Activated B cell treated with CpG ODN at 0.5 μM for 24 hours (primary cell): ENCODE measurements around the gene ARID3B. TPM values are rescaled to one million over a fixed set of nuclear protein-coding genes. Genes with fewer than 3 reads are reported as not detected.

Experiments used
- ATAC-seq: fragments of 200-7000 bp; cut with Tn5 transposase; one replicate; pipeline ENCODE4 v1.10.0; 2021; ENCODE audit warnings: low read depth, mild to moderate bottlenecking, moderate library complexity
- CTCF ChIA-PET: fragments of 350-600 bp; sonication (Branson Sonifier 250); formaldehyde crosslinking; loops from one replicate; lab custom pipeline; 2021; ENCODE audit warnings: antibody characterized with exemption; lab: Charles Lee
- POLR2A ChIA-PET: fragments of 350-600 bp; sonication (Branson Sonifier 250); formaldehyde crosslinking; loops from one replicate; lab custom pipeline; 2021; ENCODE audit warnings: antibody characterized with exemption; lab: Charles Lee
- DNase-seq: peaks from one replicate; pipeline ENCODE4 v3.0.0; 2022
- H3K27ac Mint-ChIP-seq: one replicate; pipeline ENCODE4 v1.8.0; 2020; ENCODE audit warnings: mixed read lengths
- H3K27me3 Mint-ChIP-seq: one replicate; pipeline ENCODE4 v1.8.0; 2021; ENCODE audit warnings: mixed read lengths
- H3K36me3 Mint-ChIP-seq: one replicate; pipeline ENCODE4 v1.8.0; 2021; ENCODE audit warnings: low read depth, mixed read lengths
- H3K4me1 Mint-ChIP-seq: one replicate; pipeline ENCODE4 v1.8.0; 2021; ENCODE audit warnings: mixed read lengths
- H3K4me3 Mint-ChIP-seq: one replicate; pipeline ENCODE4 v1.8.0; 2020; ENCODE audit warnings: mild to moderate bottlenecking, mixed read lengths
- H3K9me3 Mint-ChIP-seq: one replicate; pipeline ENCODE4 v1.8.0; 2020; ENCODE audit warnings: mixed read lengths
- CTCF ChIP-seq: fragments of 200-600 bp; IDR thresholded peaks from one replicate; pipeline ENCODE4 v1.8.0; 2022; ENCODE audit warnings: antibody characterized with exemption, mild to moderate bottlenecking
- intact Hi-C: fragments of 100-400 bp; cut with micrococcal nuclease; formaldehyde crosslinking; loops from one replicate; pipeline ENCODE4 v1.15.1; 2024
- total RNA-seq: library from RNA; stranded (reverse); gene quantifications from 2 replicates; pipeline ENCODE4 v1.2.3, GENCODE V29; 2022

ARID3B gene
- total RNA-seq, 1 donor from 2014 or later, result 26.9 TPM

- DNase-seq (peak; percentile 59), ATAC-seq (peak; percentile 33)
- Mint-ChIP-seq H3K4me3 (no peak overlapping the region), H3K36me3 (peaks cover 82% of the 10 kb centered on the region), H3K27ac (no peak overlapping the region), H3K27me3 (no peaks in the 10 kb centered on the region), H3K9me3 (no peaks in the 10 kb centered on the region), H3K4me1 (peaks cover 49% of the 10 kb centered on the region)
- intact Hi-C loops, result loop anchor here (1.0 to 5.0 kb wide), 5 partner anchors 11 to 570 kb away; partner anchors contain the start of genes C15orf39 and CLK3
- POLR2A ChIA-PET, result interaction anchor here (0.5 to 3.3 kb wide), 5 partner anchors 11 to 139 kb away, joined by 3 to 19 read pairs (median 6); partner anchors contain the start of gene CLK3
- TF ChIP-seq CTCF, result no peak
- CTCF ChIA-PET, result interaction anchor here (0.7 to 8.9 kb wide), 21 partner anchors 8 to 325 kb away, joined by 3 to 200 read pairs (median 5); partner anchors contain the start of genes CLK3, RPP25 and UBL7
Measured at GRCh38 chr15:74631935-74632560, 91.0 kb downstream of the ARID3B start.

GRCh38 chr15:74632601-74633000 lies 91.6 kb downstream of the ARID3B start:
- H3K36me3 Mint-ChIP-seq, result peaks cover 81% of the 10 kb centered on the region
- DNase-seq (no peak), ATAC-seq (no peak)
- H3K4me3 Mint-ChIP-seq, result no peak overlapping the region
- CTCF ChIA-PET, result interaction anchor here (0.7 to 8.9 kb wide), 19 partner anchors 8 to 324 kb away, joined by 3 to 200 read pairs (median 5); partner anchors contain the start of genes CLK3, RPP25 and UBL7
- peaks cover 43% of the 10 kb centered on the region for H3K4me1 Mint-ChIP-seq
- H3K27me3 Mint-ChIP-seq, result no peaks in the 10 kb centered on the region
- TF ChIP-seq CTCF, result no peak
- intact Hi-C loops, result loop anchor here (1.0 to 5.0 kb wide), 4 partner anchors 11 to 570 kb away; partner anchors contain the start of gene C15orf39
- POLR2A ChIA-PET, result interaction anchor here (0.9 to 3.3 kb wide), 3 partner anchors 11 to 138 kb away, joined by 3 to 17 read pairs (median 6); no protein-coding TSS in a partner anchor
- H3K27ac Mint-ChIP-seq, result no peak overlapping the region
- no peaks in the 10 kb centered on the region for H3K9me3 Mint-ChIP-seq

- peaks cover 79% of the 10 kb centered on the region for H3K36me3 Mint-ChIP-seq
- POLR2A ChIA-PET, result no interaction called here
- TF ChIP-seq CTCF, result no peak
Measured at GRCh38 chr15:74633781-74634180, 92.8 kb downstream of the ARID3B start.

GRCh38 chr15:74635228-74635627 lies 94.2 kb downstream of the ARID3B start:
- POLR2A ChIA-PET, result no interaction called here
- H3K4me1 Mint-ChIP-seq, result peaks cover 18% of the 10 kb centered on the region
- CTCF ChIA-PET, result interaction anchor here (0.6 to 8.9 kb wide), 21 partner anchors 10 to 388 kb away, joined by 3 to 200 read pairs (median 4); partner anchors contain the start of genes CLK3, PPCDC and RPP25
- no peaks in the 10 kb centered on the region for H3K27me3 Mint-ChIP-seq
- H3K27ac Mint-ChIP-seq, result no peak overlapping the region
- H3K4me3 Mint-ChIP-seq, result no peak overlapping the region
- H3K9me3 Mint-ChIP-seq, result no peaks in the 10 kb centered on the region
- H3K36me3 Mint-ChIP-seq, result peaks cover 80% of the 10 kb centered on the region
- intact Hi-C loops, result loop anchor here (1.0 to 2.0 kb wide), 6 partner anchors 134 to 315 kb away; partner anchors contain the start of gene ULK3
- peak; percentile 64 for ATAC-seq
- TF ChIP-seq CTCF, result no peak
- peak; percentile 61 for DNase-seq

More at GRCh38 chr15:74633781-74634180, 92.8 kb downstream of the ARID3B start:
- no peak overlapping the region for H3K4me3 Mint-ChIP-seq
- intact Hi-C loops, result loop anchor here (2.0 to 5.0 kb wide), 4 partner anchors 196 to 569 kb away; partner anchors contain the start of genes C15orf39 and ULK3
- ATAC-seq (no peak), DNase-seq (no peak)
- H3K4me1 Mint-ChIP-seq, result peaks cover 31% of the 10 kb centered on the region
- no peaks in the 10 kb centered on the region for H3K27me3 Mint-ChIP-seq
- CTCF ChIA-PET, result interaction anchor here (1.0 to 8.9 kb wide), 14 partner anchors 10 to 316 kb away, joined by 3 to 200 read pairs (median 7); partner anchors contain the start of gene CLK3
- H3K27ac Mint-ChIP-seq, result no peak overlapping the region
- H3K9me3 Mint-ChIP-seq, result no peaks in the 10 kb centered on the region

GRCh38 chr15:74636984-74637383 lies 96.0 kb downstream of the ARID3B start:
- H3K9me3 Mint-ChIP-seq, result no peaks in the 10 kb centered on the region
- ChIA-PET CTCF (interaction anchor here (5.2 to 8.9 kb wide), 3 partner anchors 133 to 313 kb away, joined by 43 to 200 read pairs (median 77); no protein-coding TSS in a partner anchor), POLR2A (interaction anchor here (0.6 kb wide), 1 partner anchor 354 kb away, joined by 3 read pairs; no protein-coding TSS in a partner anchor)
- intact Hi-C loops, result no loop called here
- TF ChIP-seq CTCF, result no peak
- peaks cover 87% of the 10 kb centered on the region for H3K36me3 Mint-ChIP-seq
- peaks cover 1% of the 10 kb centered on the region for H3K4me1 Mint-ChIP-seq
- H3K4me3 Mint-ChIP-seq, result no peak overlapping the region
- ATAC-seq, result no peak
- no peak overlapping the region for H3K27ac Mint-ChIP-seq
- no peak for DNase-seq
- no peaks in the 10 kb centered on the region for H3K27me3 Mint-ChIP-seq
